Measurements from ENCODE around the gene TNF.
"Not testable (repeated sequence)": the region's sequence is repeated elsewhere in the genome, so short reads cannot be mapped to it uniquely, and the experiment has no call there.

TNF gene

GRCh38 chr6:31588871-31589650 lies 13.7 kb downstream of the TNF start:
- no peak for DNase-seq

GRCh38 chr6:31590691-31591090 lies 15.3 kb downstream of the TNF start:
- not testable (repeated sequence) for DNase-seq

- no peak for DNase-seq
Observed at GRCh38 chr6:31592396-31592771, 17.0 kb downstream of the TNF start.

GRCh38 chr6:31597006-31597405 lies 21.6 kb downstream of the TNF start:
- DNase-seq: no peak

GRCh38 chr6:31607317-31607716 lies 32.0 kb downstream of the TNF start:
- DNase-seq: no peak

- DNase-seq: no peak
Observed at GRCh38 chr6:31609519-31610406, 34.4 kb downstream of the TNF start.

- DNase-seq: no peak
Observed at GRCh38 chr6:31610968-31611367, 35.6 kb downstream of the TNF start.

GRCh38 chr6:31614075-31614619 lies 38.8 kb downstream of the TNF start:
- DNase-seq: peak; percentile 28

GRCh38 chr6:31614684-31615578 lies 39.6 kb downstream of the TNF start, which contains the start of gene AIF1:
AIF1 (plus strand) TSS chr6:31615234; CDS start chr6:31615330, 96 bp downstream.
- no peak for DNase-seq

- DNase-seq: peak; percentile 45
Observed at GRCh38 chr6:31615748-31616147, 40.4 kb downstream of the TNF start.

- no peak for DNase-seq
Observed at GRCh38 chr6:31617010-31617409, 41.6 kb downstream of the TNF start.

- DNase-seq: peak; percentile 95
Observed at GRCh38 chr6:31619805-31620585, 44.6 kb downstream of the TNF start.

GRCh38 chr6:31620586-31621319 lies 45.4 kb downstream of the TNF start, which contains the start of gene PRRC2A:
PRRC2A (plus strand) TSS chr6:31620715; CDS start chr6:31622790, 2,075 bp downstream.
- no peak for DNase-seq

GRCh38 chr6:31621320-31621939 lies 46.1 kb downstream of the TNF start:
- no peak for DNase-seq

- no peak for DNase-seq
Observed at GRCh38 chr6:31621991-31622390, 46.6 kb downstream of the TNF start.

GRCh38 chr6:31622684-31623091 lies 47.3 kb downstream of the TNF start:
- peak; percentile 23 for DNase-seq

GRCh38 chr6:31624070-31624469 lies 48.7 kb downstream of the TNF start:
- no peak for DNase-seq

GRCh38 chr6:31626952-31627351 lies 51.6 kb downstream of the TNF start:
- no peak for DNase-seq

GRCh38 chr6:31627690-31628287 lies 52.4 kb downstream of the TNF start:
- no peak for DNase-seq
